HG03039 (cell line): Measurements from ENCODE around the gene SIGLEC1.

Experiments used
- ATAC-seq: cut with Tn5 transposase; IDR thresholded peaks from one replicate; pipeline ENCODE4 v1.9.1; 2021; ENCODE audit warnings: mild to moderate bottlenecking, moderate library complexity; ENCODE audit not compliant: unreplicated experiment

SIGLEC1 gene

DNA sequence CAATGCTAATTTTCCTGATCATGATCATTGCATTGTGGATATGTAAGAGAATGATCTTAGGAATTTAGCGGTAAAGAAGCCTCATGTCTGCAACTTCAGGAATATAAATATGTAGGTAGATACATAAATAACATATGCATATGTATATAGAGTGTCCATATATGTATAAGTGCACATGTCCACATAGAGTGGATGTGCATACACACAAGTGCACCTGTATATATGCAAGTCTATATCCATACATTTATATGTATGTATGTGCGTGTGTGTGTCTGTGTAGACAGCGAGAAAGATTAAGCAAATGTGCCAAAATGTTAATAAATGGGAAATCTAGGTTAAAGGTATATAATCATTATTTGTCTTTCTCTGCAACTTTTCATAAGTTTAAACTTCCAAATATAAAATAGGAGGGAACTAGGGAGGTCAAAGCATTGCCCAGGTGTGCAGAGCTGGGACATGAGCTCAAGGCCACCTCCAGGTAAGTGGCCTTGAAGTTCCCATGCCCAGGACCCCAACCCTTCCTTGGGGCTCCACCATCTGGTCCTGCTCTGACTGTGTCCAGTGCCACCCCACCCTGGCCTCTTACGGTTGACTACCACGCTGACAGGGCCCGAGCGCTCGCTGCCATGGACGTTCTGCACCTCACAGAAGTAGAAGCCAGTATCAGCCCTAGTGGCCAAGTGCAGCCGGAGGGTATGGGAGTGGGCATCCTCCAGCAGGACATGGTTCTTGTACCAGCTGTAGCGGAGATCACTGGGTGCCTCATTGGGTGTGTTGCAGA, 9.6 kb downstream of the SIGLEC1 start:
- ATAC-seq: no peak

DNA sequence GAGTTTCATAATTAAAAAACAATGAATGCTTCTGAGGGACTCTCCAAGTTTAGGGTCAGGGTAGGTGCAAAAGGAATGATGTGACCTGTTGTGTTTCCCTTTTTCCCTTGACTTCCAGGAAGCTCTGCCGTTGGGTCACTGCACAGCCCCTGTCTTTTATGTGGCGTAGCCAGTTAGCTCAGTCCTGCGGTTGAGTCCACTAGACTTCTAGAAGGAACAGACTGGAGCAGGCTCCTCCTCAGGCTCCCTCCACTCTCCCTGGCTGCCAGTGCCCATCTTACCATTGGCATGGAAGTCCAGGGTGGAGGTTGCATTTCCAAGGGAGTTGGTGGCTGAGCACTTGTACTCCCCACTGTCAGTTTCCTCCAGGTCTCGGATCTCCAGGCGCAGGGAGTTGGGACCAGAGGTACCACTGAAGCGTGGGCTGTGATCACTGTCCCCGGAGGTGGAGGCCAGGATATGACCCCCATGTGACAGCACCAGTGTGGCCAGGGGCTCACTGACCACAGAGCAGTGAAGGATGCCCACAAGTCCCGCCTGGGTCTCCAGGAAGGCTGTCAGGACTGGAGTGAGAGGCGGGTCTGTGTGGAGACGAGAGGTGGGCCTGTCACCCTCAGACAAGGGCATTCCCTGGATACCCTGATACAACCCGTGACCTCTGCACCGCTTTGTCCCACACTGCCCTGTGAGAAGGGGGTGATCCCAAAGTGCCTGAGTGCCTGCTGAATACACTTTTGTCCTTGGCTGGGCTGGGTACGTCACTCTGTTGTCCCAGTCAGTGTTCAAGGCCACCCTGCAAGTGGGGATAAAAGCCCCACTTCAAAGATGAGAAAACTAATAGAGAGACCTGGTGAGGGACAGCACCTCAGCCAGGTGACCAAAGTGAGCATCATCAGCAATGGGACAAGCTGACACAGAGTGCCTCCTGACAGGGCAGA, 11.1 kb downstream of the SIGLEC1 start:
- ATAC-seq: no peak

GRCh38 chr20:3699037-3699436, 13.4 kb downstream of the SIGLEC1 start:
- no peak for ATAC-seq

- no peak for ATAC-seq
Observed at GRCh38 chr20:3698591-3699001, 13.8 kb downstream of the SIGLEC1 start.

- ATAC-seq: no peak
Observed at GRCh38 chr20:3697588-3698305, 14.7 kb downstream of the SIGLEC1 start.

- ATAC-seq: no peak
Observed at GRCh38 chr20:3696745-3697587, 15.4 kb downstream of the SIGLEC1 start.

- no peak for ATAC-seq
Observed at GRCh38 chr20:3696200-3696599, 16.2 kb downstream of the SIGLEC1 start.

- ATAC-seq: no peak
Observed at GRCh38 chr20:3694864-3695263, 17.5 kb downstream of the SIGLEC1 start.

DNA sequence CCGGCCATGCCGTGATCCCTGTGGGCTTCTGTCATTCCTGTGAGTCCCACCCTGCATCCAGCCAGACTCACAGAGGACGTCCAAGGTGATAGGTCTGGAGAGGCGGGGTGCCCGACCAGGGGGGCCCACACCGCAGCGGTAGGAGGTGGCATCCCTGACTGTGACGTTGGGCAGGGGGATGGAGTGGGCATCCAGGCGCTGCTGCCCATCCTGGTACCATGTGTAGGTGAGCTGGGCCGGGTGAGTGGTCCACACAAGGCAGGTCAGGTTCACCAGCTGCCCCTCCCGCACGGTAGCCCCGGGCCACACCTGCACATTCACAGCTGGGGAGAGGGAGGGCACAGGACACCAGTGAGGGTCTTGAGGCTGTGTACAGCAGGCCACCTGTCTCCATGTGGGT, 19.0 kb downstream of the SIGLEC1 start:
- ATAC-seq: no peak

DNA sequence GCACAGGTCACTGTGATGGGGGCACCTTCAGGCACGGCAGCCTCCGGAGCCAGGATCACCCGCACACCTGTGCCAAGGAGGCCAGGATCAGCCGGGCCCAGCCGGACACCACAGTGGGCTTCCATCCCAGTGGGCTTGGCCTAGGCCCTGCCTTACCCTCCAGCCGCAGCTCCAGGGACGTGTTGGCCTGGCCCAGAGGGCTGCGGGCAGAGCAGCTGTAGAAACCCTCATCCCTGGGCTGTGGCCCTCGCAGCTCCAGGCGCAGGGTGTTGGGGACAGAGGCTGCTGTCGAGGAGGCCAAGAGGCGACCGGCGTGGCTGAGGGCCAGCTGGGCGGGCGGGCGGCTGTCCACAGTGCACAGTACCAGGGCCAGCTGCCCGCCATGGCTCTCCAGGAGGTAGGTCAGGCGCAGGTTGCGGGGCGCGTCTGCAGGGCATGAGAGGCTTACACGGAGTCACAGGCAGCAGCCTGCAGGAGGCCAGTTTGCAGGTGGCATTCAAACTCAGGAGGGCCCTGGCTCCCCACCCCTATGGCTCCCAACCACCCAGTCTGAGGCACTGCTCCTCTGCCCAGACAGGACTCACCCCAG, 19.6 kb downstream of the SIGLEC1 start:
- ATAC-seq: no peak

- ATAC-seq: no peak
Observed at GRCh38 chr20:3691897-3692296, 20.5 kb downstream of the SIGLEC1 start.

GRCh38 chr20:3691306-3691705, 21.1 kb downstream of the SIGLEC1 start:
- no peak for ATAC-seq

GRCh38 chr20:3690413-3690812, 22.0 kb downstream of the SIGLEC1 start:
- no peak for ATAC-seq

GRCh38 chr20:3689978-3690377, 22.4 kb downstream of the SIGLEC1 start:
- ATAC-seq: no peak

- no peak for ATAC-seq
Observed at GRCh38 chr20:3687655-3688054, 24.7 kb downstream of the SIGLEC1 start.

- no peak for ATAC-seq
Observed at GRCh38 chr20:3686867-3687321, 25.5 kb downstream of the SIGLEC1 start.

DNA sequence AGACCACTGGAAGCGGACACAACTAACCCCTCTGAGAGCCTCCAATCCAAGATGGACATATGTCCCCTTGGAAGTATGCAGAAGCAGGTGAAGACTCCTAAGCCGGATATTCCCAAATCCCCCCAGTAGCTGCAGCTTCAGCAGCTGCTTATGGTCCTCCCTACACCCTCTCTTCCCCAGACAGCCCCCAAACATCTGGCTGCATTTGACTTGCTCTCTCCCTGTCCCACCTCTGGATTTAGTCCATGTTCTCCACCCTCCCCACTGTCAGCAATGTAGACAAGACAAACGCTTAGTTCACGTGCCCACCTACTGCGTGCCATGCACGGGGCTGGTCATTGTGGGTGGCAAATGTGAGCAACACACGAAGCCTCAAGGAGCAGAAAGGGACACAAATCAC, 26.0 kb downstream of the SIGLEC1 start:
- no peak for ATAC-seq

DNA sequence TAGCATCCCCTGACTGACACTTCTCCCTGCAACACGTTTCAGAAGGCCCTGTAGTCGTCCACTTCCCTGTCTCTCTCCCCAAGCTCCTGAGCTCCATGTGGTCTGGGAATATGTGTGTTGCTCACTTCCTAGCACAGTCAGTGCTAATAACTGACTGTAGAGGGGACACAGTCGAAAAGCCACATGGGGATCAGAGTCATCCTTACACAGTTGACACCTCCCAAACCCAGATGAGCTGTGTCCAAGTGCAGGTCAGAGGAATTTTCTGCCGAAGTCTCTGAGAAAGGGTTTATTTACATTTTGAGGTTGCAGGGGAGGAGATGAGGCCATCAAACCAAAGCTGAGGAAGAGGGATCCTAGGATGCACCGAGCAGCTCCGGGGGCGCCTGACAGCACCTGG, 27.1 kb downstream of the SIGLEC1 start:
- no peak for ATAC-seq

DNA sequence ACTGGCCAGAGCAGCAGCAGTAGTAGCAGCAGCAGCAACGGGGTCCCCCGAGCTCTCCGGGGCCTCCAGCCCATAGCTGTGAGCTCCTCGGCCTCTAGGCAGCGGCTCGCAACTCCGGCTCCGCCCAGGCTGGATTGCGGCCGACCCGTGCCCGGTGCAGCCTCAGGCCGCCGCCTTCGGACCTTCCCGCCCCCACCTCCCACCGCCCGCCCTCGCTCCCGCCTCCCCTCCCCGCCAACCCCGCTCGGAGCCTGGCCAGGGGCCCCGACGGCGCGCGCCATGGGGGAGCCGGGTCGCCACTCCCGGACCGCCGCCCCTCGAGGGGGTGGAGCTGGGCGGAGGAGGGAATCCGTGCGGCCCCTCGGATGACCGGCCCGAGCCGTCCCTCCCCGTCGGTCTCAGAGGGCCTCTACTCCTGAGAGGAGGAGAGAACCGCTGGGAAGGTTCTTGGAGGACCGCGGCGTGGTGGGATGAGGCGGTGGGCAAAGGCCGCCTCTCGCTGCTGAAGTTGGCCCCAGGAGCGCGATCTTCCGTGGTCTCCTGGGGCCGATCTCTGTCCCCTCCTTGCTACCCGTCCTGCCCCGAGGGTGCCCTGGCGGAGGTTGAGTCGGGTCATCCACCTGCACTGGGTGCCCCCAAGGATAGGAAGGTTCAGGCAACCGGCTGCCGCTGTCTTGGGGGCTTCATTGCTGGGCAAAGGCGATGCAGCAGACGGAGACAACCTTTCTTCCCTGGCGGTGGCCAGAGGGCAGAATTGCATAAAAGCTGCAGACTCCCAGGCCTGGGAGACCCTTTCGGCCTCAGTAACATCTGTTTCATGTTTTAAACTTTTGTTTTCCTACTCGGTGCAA, 30.2 kb downstream of the SIGLEC1 start, which contains the start of gene ADAM33:
Gene ADAM33, minus strand, starts transcription at position 80 of the 851 bp plus-strand sequence. Its CDS starts 6 bp downstream, at position 74.
- no peak for ATAC-seq
